Calu3 (cell line): Measurements from ENCODE around the gene FBXO46. TPM values are rescaled to one million over a fixed set of nuclear protein-coding genes. Genes with fewer than 3 reads are reported as not detected.
A peak's percentile ranks its signal among the peaks of the same experiment; 100 is the strongest.

Experiments
- BruUV-seq: library from RNA; stranded (reverse); fragments of 400-500 nt; replicated peaks from 2 replicates; lab custom pipeline; 2021; lab: Mats Ljungman, UMichigan
- CTCF ChIA-PET: fragments of 300-600 bp; sonication (Branson Sonifier 250); formaldehyde crosslinking; loops from one replicate; lab custom pipeline; 2022; ENCODE audit warnings: antibody characterized with exemption; lab: Charles Lee
- DNase-seq: peaks from one replicate; pipeline ENCODE4 v3.0.0; 2022
- H3K27ac Mint-ChIP-seq: one replicate; pipeline ENCODE4 v1.8.0; 2022; ENCODE audit warnings: mixed read lengths; ENCODE audit not compliant: unreplicated experiment
- H3K27me3 Mint-ChIP-seq: one replicate; pipeline ENCODE4 v1.8.0; 2022; ENCODE audit warnings: mixed read lengths; ENCODE audit not compliant: unreplicated experiment
- H3K36me3 Mint-ChIP-seq: one replicate; pipeline ENCODE4 v1.8.0; 2022; ENCODE audit warnings: mild to moderate bottlenecking, moderate library complexity, mixed read lengths; ENCODE audit not compliant: insufficient read depth, unreplicated experiment
- H3K4me1 Mint-ChIP-seq: one replicate; pipeline ENCODE4 v1.8.0; 2022; ENCODE audit warnings: mild to moderate bottlenecking, low read depth, mixed read lengths; ENCODE audit not compliant: unreplicated experiment
- H3K4me3 Mint-ChIP-seq: one replicate; pipeline ENCODE4 v1.8.0; 2022; ENCODE audit warnings: mild to moderate bottlenecking, low read depth, moderate library complexity, mixed read lengths; ENCODE audit not compliant: unreplicated experiment
- H3K9me3 Mint-ChIP-seq: one replicate; pipeline ENCODE4 v1.8.0; 2022; ENCODE audit warnings: low read depth, mixed read lengths; ENCODE audit not compliant: unreplicated experiment
- intact Hi-C: fragments of 100-400 bp; cut with micrococcal nuclease; formaldehyde crosslinking; loops from one replicate; pipeline ENCODE4 v1.10.0; 2022; ENCODE audit not compliant: unreplicated experiment
- total RNA-seq: library from RNA; stranded (reverse); gene quantifications from 2 replicates; pipeline ENCODE4 v1.2.3, GENCODE V29; 2022
- TF ChIP-seq, protein P1 (sequence below): fragments of 200-600 bp; IDR thresholded peaks from one replicate; pipeline ENCODE4 v1.8.0; 2022; ENCODE audit warnings: antibody characterized with exemption; ENCODE audit not compliant: unreplicated experiment

The FBXO46 gene
- total RNA-seq, 1 experiment from 2014 or later, result 53.6 TPM

DNA sequence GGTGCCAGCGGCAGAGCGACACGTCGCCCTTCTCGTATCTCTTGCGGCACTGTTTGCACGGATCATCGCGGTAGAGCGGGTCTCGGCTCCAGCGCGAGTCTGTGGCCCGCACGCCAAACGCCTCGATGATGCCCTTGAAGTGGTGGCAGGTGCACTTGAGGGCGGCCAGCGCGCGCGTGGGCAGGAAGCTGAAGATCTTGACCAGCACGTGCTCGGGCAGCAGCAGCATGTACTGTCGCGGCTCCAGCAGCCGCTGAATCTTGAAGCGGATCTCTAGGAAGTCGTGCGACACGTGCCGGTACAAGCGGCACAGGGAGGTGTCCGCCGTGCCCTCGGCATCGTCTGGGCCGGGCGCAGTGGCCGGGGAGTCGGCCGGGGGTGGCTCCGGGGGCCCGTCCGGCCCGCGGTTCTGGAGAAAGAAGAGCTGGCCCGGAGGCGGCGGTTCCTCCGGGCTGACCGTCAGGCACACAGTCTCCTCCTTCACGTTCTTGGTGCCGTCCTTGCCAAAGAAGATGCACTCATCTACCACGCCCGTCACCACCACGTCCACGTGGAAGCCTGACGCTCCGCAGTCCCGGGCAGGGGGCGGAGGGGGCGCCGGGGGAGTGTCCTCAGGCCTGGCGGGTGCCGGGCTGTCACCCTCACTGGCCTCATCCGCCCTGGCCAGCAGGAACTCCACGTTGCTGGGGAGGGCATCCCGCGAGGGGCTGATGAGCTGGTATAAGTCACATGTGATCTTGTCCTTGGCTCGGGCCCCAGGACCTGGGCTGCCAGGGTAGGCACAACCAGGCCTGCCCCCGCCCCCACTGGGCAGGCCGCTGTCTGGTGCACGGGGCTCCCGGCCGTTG is 18.6 kb downstream of the FBXO46 start:
- DNase-seq, result no peak
- TF ChIP-seq, protein P1, sequence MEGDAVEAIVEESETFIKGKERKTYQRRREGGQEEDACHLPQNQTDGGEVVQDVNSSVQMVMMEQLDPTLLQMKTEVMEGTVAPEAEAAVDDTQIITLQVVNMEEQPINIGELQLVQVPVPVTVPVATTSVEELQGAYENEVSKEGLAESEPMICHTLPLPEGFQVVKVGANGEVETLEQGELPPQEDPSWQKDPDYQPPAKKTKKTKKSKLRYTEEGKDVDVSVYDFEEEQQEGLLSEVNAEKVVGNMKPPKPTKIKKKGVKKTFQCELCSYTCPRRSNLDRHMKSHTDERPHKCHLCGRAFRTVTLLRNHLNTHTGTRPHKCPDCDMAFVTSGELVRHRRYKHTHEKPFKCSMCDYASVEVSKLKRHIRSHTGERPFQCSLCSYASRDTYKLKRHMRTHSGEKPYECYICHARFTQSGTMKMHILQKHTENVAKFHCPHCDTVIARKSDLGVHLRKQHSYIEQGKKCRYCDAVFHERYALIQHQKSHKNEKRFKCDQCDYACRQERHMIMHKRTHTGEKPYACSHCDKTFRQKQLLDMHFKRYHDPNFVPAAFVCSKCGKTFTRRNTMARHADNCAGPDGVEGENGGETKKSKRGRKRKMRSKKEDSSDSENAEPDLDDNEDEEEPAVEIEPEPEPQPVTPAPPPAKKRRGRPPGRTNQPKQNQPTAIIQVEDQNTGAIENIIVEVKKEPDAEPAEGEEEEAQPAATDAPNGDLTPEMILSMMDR, result no peak
- intact Hi-C loops, result no loop called here
- H3K27ac Mint-ChIP-seq, result no peak overlapping the region
- peaks cover 12% of the 10 kb centered on the region for H3K4me1 Mint-ChIP-seq
- BruUV-seq, result no TSS peak
- no peak overlapping the region for H3K4me3 Mint-ChIP-seq
- no peaks in the 10 kb centered on the region for H3K9me3 Mint-ChIP-seq
- no peaks in the 10 kb centered on the region for H3K27me3 Mint-ChIP-seq
- CTCF ChIA-PET, result no interaction called here
- peaks cover 69% of the 10 kb centered on the region for H3K36me3 Mint-ChIP-seq

DNA sequence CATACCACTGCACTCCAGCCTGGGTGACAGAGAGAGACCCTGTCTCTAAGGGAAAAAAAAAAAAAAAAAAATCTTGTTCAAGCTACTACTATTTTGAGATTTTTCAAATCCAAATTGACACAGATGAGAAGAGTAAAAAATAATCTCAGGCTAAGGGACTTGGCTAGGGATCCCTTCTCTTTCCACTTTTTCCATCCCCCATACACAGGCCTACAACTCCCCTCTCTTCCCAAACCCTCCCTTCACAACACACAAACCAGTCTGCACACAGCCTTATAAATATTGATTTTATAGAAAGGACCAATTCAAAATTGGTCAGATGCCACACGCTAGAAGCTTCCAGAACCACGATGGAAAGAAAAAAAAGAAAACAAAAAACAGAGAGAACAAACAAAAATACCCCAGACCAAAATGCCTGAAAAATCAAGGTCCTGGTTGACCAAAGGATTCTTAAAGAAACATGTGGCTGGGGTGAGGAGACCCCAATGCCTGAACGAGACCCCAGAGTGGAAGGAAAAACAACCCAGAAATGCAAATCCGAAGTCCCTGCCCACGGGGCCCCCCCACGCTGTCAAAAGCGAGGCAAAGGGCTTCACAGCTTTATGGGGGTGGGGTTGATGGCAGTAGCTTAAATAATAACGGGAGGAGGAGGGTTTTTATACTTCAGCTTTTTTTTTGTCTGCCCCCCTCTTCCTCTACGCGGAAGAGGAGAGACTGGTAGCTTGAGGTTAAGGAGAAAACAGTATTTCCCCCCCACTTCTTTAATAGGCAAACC is 20.2 kb downstream of the FBXO46 start:
- Mint-ChIP-seq H3K9me3 (no peaks in the 10 kb centered on the region), H3K4me3 (no peak overlapping the region), H3K36me3 (peaks cover 64% of the 10 kb centered on the region), H3K27me3 (no peaks in the 10 kb centered on the region), H3K4me1 (peaks cover under 1% of the 10 kb centered on the region), H3K27ac (peak overlapping the region; percentile 7)
- TF ChIP-seq, protein P1, result no peak
- CTCF ChIA-PET, result interaction anchor here (0.7 kb wide), 1 partner anchor 13 kb away, joined by 4 read pairs; no protein-coding TSS in a partner anchor
- intact Hi-C loops, result no loop called here
- no TSS peak for BruUV-seq
- DNase-seq, result no peak

DNA sequence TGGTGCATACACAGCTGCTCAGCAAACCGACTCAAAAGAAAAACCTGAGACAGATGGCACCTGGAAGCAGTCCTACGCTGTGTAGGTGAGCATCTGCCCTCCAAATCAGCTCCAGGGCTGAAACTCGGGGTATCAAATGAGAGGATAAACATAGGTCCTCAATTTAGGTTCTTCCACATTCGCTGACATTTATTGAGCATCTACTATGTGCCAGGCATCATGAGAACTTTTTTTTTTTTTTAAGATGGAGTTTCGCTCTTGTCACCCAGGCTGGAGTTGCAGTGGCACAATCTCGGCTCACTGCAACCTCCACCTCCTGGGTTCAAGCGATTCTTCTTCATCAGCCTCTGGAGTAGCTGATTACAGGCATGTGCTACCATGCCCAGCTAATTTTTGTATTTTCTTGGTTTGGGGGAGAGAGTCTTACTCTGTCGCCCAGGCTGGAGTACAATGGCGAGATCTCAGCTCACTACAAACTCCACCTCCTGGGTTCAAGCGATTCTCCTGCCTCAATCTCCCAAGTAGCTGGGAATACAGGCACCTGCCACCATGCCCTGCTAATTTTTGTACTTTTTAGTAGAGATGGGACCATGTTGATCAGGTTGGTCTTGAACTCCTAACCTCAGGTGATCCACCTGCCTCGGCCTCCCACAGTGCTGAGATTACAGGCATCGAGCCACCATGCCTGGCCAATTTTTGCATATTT is 24.8 kb downstream of the FBXO46 start:
- H3K27ac Mint-ChIP-seq, result no peak overlapping the region
- CTCF ChIA-PET, result interaction anchor here (0.6 to 0.9 kb wide), 2 partner anchors 10 to 13 kb away, joined by 3 read pairs; partner anchors contain the start of gene QPCTL
- intact Hi-C loops, result no loop called here
- DNase-seq, result no peak
- BruUV-seq, result no TSS peak
- H3K4me1 Mint-ChIP-seq, result no peaks in the 10 kb centered on the region
- H3K36me3 Mint-ChIP-seq, result peaks cover 56% of the 10 kb centered on the region
- no peak overlapping the region for H3K4me3 Mint-ChIP-seq
- TF ChIP-seq, protein P1, result no peak
- H3K27me3 Mint-ChIP-seq, result no peaks in the 10 kb centered on the region
- no peaks in the 10 kb centered on the region for H3K9me3 Mint-ChIP-seq

DNA sequence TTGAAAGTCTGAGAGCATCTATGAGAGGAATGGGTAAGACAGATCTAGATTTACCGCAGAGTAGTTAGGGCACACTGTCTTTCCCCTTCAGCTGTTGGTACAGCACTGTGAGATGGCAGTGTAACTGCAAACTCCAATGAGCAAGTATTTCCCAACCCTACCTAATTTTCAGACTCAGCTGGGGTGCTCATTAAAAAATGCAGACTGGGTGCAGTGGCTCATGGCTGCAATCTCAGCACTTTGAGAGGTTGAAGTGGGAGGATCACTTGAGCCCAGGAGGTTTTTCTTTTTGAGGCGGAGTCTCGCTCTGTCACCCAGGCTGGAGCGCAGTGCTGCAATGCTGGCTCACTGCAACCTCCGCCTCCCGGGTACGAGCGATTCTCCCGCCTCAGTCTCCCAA is 25.6 kb downstream of the FBXO46 start:
- H3K9me3 Mint-ChIP-seq, result no peaks in the 10 kb centered on the region
- TF ChIP-seq, protein P1, result no peak
- no peaks in the 10 kb centered on the region for H3K4me1 Mint-ChIP-seq
- no peak overlapping the region for H3K27ac Mint-ChIP-seq
- CTCF ChIA-PET, result no interaction called here
- intact Hi-C loops, result no loop called here
- H3K4me3 Mint-ChIP-seq, result no peak overlapping the region
- H3K36me3 Mint-ChIP-seq, result peaks cover 53% of the 10 kb centered on the region
- no TSS peak for BruUV-seq
- no peak for DNase-seq
- H3K27me3 Mint-ChIP-seq, result no peaks in the 10 kb centered on the region
